SU-DHL-6 (cell line): ENCODE results near the gene CHKA.

ENCODE experiments used
- H2AFZ ChIP-seq: fragments of 200-600 bp; sonication (generic); 2 replicates; pipeline ENCODE4 v1.6.1; 2014; ENCODE audit warnings: low read depth, mild to moderate bottlenecking, moderate library complexity, mixed read lengths, antibody characterized with exemption, low read length; ENCODE audit not compliant: severe bottlenecking
- H3F3A ChIP-seq: fragments of 200-600 bp; shearing (Covaris generic); 2 replicates; pipeline ENCODE4 v1.6.0; 2016; ENCODE audit warnings: antibody characterized with exemption, mild to moderate bottlenecking; ENCODE audit not compliant: insufficient read depth
- H3K27ac ChIP-seq: fragments of 200-600 bp; sonication (generic); 2 replicates; pipeline ENCODE4 v1.5.1; 2016; ENCODE audit warnings: low read depth, mild to moderate bottlenecking, low read length, moderate library complexity, mixed read lengths
- H3K27me3 ChIP-seq: fragments of 200-600 bp; sonication (generic), shearing (Covaris generic); 2 replicates; pipeline ENCODE4 v1.6.0; 2014; ENCODE audit warnings: mild to moderate bottlenecking, low read length
- H3K36me3 ChIP-seq: fragments of 200-600 bp; sonication (generic); 2 replicates; pipeline ENCODE4 v1.6.1; 2014; ENCODE audit warnings: mild to moderate bottlenecking, low read length, mixed read lengths
- H3K4me2 ChIP-seq: fragments of 300-600, 200-600 bp; shearing (Covaris generic), sonication (generic); 2 replicates; pipeline ENCODE4 v1.6.0; 2014; ENCODE audit warnings: low read length, low read depth, mild to moderate bottlenecking; ENCODE audit not compliant: poor library complexity, severe bottlenecking
- H3K4me3 ChIP-seq: fragments of 200-600 bp; sonication (generic); 2 replicates; pipeline ENCODE4 v1.5.1; 2014; ENCODE audit warnings: antibody characterized with exemption, low read length, mild to moderate bottlenecking, mixed read lengths; ENCODE audit not compliant: insufficient read depth, poor library complexity, severe bottlenecking
- H3K79me2 ChIP-seq: fragments of 200-600 bp; sonication (generic); 2 replicates; pipeline ENCODE4 v1.6.1; 2014; ENCODE audit warnings: mild to moderate bottlenecking, low read length, moderate library complexity; ENCODE audit not compliant: insufficient read depth
- H3K9ac ChIP-seq: fragments of 200-600 bp; sonication (generic); 2 replicates; pipeline ENCODE4 v1.7.0; 2014; ENCODE audit warnings: mild to moderate bottlenecking, low read length
- H3K9me2 ChIP-seq: fragments of 200-600 bp; sonication (generic); replicated peaks from 2 replicates; pipeline ENCODE4 v1.6.1; 2014; ENCODE audit warnings: low read length; ENCODE audit not compliant: insufficient read depth
- H3K9me3 ChIP-seq: fragments of 200-600 bp; sonication (generic); 2 replicates; pipeline ENCODE4 v1.6.1; 2014; ENCODE audit warnings: low read length, mixed read lengths; ENCODE audit not compliant: insufficient read depth
- H4K20me1 ChIP-seq: fragments of 200-600 bp; sonication (generic); 2 replicates; pipeline ENCODE4 v1.6.1; 2014; ENCODE audit warnings: low read depth, mild to moderate bottlenecking, antibody characterized with exemption, low read length, moderate library complexity, mixed read lengths
- CTCF ChIP-seq: fragments of 200-600 bp; sonication (generic); IDR thresholded peaks from one replicate; pipeline ENCODE4 v1.5.1; 2017; ENCODE audit warnings: antibody characterized with exemption, mild to moderate bottlenecking, low read length, moderate library complexity; ENCODE audit not compliant: insufficient read depth, poor library complexity, severe bottlenecking
- EZH2phosphoT487 ChIP-seq: fragments of 200-600 bp; sonication (generic), shearing (Covaris generic); conservative IDR thresholded peaks from 2 replicates; pipeline ENCODE4 v1.6.1; 2018; ENCODE audit warnings: mild to moderate bottlenecking, antibody characterized with exemption, low read length, moderate library complexity, mixed read lengths

CHKA gene

GRCh38 chr11:68064926-68065325 lies 56.3 kb downstream of the CHKA start:
- Histone ChIP-seq H3K9me2 (no peaks in the 10 kb centered on the region), H3K4me3 (no peak overlapping the region), H3K9me3 (no peaks in the 10 kb centered on the region), H3K27me3 (no peaks in the 10 kb centered on the region), H4K20me1 (no peaks in the 10 kb centered on the region), H3K36me3 (0 out of 2 replicates have a peak, but pooled peaks cover 3% of the 10 kb centered on the region), H3K79me2 (no peaks in the 10 kb centered on the region), H3K4me2 (no peak overlapping the region), H2AFZ (no peak overlapping the region), H3F3A (no peaks in the 10 kb centered on the region), H3K27ac (no peak overlapping the region), H3K9ac (no peak overlapping the region)
- TF ChIP-seq CTCF (no peak), EZH2phosphoT487 (no peak)

DNA sequence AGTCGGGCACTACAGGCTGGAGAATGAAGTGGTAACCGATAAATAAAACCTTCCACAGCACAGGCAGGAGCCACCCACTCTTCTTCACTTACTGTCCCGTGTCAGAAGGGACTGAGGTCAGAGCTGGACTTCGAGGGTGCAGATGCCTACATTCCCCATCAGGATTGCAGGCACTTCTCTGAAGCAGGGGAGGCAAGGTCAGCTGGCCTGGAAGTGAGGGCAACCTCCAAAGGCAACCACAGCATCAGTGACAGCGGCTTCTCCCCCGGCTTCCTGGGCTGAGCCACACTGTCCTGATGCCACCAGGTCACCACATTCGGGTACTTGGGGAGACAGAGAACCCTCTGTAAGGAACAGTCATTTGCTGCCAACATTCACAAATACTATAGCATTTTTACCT lies 59.7 kb downstream of the CHKA start:
- Histone ChIP-seq H4K20me1 (no peaks in the 10 kb centered on the region), H3K79me2 (no peaks in the 10 kb centered on the region), H3K9ac (no peak overlapping the region), H3K27ac (no peak overlapping the region), H3K4me3 (no peak overlapping the region), H3K4me2 (no peak overlapping the region), H3K36me3 (peaks cover 3% of the 10 kb centered on the region; the same call in 1 of the 2 replicates), H3K27me3 (no peaks in the 10 kb centered on the region), H3K9me3 (no peaks in the 10 kb centered on the region), H3F3A (no peaks in the 10 kb centered on the region), H3K9me2 (no peaks in the 10 kb centered on the region), H2AFZ (no peak overlapping the region)
- TF ChIP-seq CTCF, result no peak

DNA sequence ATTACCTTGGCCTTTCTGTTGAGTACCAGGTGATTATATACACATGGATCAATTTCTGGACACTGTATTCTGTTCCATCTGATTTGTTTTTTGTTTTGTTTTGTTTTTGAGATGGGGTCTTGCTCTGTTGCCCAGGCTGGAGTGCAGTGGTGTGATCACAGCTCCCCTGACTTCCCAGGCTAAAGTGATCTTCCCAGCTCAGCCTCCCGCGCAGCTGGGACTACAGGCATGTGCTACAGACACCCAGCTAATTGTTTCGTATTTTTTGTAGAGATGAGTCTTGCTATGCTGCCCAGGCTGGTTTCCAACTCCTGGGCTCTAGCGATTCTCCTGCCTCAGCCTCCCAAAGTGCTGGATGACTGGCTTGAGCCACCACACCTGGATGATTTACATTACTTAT lies 63.4 kb downstream of the CHKA start:
- no peaks in the 10 kb centered on the region for H3K79me2 ChIP-seq
- no peak for TF ChIP-seq CTCF
- no peak for TF ChIP-seq EZH2phosphoT487
- H4K20me1 ChIP-seq, result no peaks in the 10 kb centered on the region
- H3K27me3 ChIP-seq, result no peaks in the 10 kb centered on the region
- no peaks in the 10 kb centered on the region for H3K9me3 ChIP-seq
- no peak overlapping the region for H3K9ac ChIP-seq
- no peak overlapping the region for H3K4me3 ChIP-seq
- H3K9me2 ChIP-seq, result no peaks in the 10 kb centered on the region
- H3K36me3 ChIP-seq, result no peaks in the 10 kb centered on the region; the same call in 1 of the 2 replicates
- H3K4me2 ChIP-seq, result no peak overlapping the region
- no peak overlapping the region for H2AFZ ChIP-seq
- no peak overlapping the region for H3K27ac ChIP-seq
- 0 out of 2 replicates have a peak, but pooled peaks cover 3% of the 10 kb centered on the region for H3F3A ChIP-seq
